NOMO-1 treated with dmso at 0.1 percent for 144 hours (cell line): ENCODE results near the gene NPC1.
A peak's percentile ranks its signal among the peaks of the same experiment; 100 is the strongest.
"Not testable (repeated sequence)": the region's sequence is repeated elsewhere in the genome, so short reads cannot be mapped to it uniquely, and the experiment has no call there.

Experiments used
- DNase-seq: peaks from one replicate; lab custom pipeline; 2025; ENCODE audit not compliant: unreplicated experiment; lab: John Stamatoyannopoulos, UW

Gene NPC1

DNA sequence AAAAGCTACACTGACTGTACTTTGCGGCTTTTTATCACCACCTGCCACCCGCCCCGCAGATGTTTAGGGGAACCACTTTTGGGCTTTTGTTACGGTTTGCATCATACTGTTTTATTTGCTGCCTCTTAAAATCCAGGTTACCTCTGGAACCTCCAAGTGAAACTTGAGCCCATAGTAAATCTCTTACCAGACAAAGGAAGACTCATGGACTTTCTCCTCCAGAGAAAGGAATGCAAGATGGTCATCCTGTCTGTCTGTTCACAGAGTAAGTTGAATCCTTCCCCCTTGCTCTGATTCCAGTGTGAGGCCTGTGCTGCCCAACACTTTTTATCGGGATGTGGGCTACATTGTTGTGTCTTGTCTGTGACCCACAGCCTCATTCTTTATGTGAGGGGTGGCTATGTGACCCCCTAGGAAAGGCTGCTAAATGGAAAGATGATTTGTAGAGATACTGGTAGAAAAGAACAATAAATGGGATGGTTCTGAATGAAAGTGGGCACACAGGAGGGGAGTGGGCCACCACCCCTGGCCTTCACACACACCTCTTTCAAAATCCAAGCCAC, 59.7 kb downstream of the NPC1 start:
- DNase-seq, result no peak

DNA sequence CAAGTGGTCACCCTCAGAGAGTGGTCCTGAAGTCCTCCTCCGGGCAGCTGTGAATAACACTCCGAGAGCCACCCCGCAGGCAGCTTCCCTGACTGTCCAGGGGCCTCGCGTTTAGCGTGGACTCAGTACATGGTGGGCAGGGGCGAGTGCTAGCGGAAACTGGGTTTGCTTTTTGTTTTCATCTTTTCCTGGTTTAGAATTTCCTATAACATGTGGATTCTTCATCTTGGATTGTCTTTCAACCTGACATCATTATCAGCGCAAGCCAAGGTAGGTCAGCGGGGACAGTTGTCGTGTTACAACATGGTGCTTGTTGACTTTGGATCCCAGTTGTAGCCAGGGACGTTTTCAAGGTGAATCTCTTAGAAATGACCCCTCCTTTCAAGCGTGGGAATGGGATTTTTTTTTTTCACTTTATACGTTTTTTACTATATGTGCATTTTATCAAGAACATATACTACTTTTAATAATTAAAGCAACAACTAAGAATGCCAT, 62.0 kb downstream of the NPC1 start:
- no peak for DNase-seq

DNA sequence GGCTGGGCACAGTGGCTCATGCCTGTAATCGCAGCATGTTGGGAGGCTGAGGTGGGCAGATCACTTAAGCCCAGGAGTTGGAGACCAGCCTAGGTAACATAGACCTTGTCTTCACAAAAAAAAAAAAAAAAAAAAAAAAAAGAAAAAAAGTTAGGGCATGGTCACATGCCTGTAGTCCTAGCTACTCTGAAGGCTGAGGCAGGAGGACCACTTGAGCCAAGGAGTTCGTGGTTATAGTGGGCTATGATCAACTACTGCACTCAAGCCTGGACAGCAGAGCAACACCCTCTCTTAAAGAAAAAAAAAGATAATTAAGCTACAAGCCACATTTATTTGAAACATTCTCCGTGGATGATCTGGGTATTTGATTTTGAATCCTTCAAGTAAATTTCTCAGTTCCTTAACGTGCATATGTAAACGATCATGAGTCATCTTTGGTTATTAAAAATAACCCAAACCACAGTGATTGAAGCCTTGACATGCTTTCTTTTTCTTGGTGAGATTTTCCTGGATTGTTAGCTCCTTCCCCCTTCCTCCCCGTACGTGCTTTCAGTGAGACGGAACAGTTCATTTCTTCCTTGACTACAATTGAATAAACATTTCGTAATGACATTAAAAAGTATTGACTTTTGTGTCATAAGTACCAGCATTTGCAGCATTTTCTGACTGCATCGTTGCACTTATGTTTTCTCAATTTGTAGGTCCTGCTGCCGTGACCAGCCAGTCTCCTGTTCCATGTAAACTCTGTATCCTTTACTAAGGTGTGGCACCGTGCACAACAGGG, 62.7 kb downstream of the NPC1 start:
- DNase-seq, result peak; percentile 41

DNA sequence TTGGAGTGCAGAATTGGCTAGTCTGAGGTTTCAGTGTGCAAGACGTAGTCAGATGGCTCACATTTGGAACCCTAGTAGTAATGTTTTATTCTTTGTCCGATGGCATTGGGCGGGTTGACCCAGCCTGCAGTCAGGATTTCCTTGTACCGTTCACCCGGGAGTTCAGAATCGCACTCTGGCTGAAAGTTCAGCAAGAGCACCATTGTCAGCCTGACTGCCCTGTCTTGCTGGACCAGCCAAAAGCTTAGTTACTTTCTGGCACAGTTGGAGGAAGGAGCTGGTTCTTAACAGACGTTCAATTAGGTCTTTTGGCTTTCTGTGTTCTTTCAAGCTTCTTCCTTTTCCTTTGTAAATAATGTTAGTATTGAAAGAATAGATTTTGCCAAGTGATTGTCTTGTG, 64.4 kb downstream of the NPC1 start:
- no peak for DNase-seq

DNA sequence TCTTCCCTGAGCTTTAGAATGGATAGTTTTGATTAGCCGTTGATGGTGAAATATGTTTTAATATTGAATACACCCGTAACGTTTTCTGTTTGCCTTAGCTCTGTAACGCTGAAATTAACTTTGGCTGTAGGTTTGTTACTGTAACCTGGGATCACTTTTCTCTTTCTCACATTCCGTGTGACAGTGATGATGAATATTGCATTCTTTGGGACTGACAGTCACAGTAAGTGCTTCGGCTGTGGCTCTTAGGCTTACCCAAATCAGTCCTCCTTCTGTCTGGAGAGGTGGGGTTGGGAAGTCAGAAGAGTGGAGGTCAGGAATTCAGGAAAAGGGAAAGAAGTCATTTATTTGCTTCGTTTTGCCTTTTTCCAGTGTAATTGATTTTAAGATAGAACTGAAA, 65.0 kb downstream of the NPC1 start:
- no peak for DNase-seq

DNA sequence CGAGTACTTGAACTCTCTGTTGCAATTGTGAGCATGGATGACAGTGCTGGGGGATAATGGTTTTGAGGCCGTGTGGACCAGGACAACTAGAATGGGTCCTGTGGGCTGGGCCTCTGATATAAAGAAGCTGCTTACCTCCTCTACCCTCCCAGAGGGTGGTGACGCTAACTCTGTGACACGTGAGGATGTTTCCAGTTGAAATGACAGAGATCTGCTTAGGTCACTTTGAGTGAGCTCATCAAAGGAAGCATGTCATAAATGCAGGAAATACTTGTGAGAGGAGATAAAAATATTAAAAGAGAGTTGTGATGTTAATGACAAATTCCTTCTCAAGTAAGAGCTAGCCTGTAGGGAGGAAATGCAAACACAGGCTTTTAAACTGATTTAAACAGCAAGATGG, 66.6 kb downstream of the NPC1 start:
- no peak for DNase-seq

DNA sequence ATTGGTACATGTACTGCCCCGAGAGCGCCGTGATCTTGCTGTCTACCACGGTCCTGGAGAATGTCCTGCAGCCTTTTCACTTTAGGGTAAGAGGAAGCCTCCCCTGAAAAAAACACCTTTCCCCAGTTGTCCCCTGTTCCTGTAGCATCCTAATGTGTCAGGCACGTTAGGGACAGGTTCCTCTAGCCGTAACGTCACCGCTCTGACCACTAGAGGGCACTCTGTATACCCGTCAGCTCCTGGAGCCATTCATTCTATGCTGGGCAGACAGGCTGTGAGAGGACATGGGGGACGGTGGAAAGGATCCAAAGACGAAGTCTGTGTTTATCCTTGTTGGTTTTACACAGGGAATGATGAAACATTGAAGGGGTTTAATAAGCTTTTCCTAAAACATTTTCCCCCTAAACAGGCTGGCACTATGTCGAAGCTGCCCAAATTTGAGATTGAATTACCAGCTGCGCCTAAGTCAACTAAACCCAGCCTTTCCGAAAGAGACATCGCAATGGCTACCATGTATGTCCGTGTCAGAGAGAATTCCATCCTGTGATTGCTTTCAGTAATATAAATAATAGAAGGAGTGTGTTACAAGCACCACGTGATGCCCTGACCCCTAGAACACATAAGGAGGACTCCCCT, 70.3 kb downstream of the NPC1 start:
- peak; percentile 50 for DNase-seq

DNA sequence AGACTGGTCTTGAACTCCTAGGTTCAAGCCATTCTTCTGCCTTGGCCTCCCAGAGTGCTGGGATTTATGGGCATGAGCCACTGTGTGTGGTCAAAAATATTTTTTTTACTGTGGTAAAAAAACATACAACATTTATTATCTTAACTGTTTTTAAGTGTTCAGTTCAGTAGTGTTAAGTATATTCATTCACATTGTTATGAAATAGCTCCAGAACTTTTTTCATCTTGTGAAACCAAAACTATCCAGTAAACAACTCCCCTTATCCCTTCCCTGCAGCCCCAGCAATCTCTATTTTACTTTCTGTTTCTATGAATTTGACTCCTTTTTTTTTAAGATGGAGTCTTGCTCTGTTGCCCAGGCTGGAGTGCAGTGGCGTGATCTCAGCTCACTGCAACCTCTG, 73.7 kb downstream of the NPC1 start:
- no peak for DNase-seq

DNA sequence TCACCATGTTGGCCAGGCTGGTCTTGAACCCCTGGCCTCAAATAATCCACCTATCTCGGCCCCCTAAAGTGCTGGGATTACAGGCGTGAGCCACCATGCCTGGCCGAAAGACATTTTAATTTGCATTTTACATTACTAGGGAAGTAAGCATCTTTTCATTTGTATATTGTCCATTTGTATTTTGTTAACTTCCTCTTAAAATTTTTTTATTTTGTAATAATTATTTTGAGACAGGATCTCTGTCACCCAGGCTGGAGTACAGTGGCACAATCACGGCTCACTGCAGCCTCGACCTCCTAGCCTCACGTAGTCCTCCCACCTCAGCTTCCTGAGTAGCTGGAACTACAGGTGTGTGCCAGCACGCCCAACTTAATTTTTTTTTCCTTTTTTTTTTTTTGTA, 74.1 kb downstream of the NPC1 start:
- not testable (repeated sequence) for DNase-seq

DNA sequence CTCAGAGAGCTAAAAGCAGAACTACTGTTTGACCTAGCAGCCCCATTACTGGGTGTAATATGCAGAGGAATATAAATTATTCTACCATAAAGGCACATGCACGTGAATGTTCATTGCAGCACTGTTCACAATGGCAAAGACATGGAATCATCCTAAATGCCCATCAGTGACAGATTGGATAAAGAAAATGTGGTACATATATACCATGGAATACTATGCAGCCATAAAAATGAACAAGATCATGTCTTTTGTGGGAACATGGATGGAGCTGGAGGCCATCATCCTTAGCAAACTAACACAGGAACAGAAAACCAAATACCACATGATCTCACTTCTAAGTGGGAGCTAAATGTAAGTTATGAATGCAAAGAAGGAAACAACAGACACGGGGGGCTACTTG, 75.4 kb downstream of the NPC1 start:
- not testable (repeated sequence) for DNase-seq

DNA sequence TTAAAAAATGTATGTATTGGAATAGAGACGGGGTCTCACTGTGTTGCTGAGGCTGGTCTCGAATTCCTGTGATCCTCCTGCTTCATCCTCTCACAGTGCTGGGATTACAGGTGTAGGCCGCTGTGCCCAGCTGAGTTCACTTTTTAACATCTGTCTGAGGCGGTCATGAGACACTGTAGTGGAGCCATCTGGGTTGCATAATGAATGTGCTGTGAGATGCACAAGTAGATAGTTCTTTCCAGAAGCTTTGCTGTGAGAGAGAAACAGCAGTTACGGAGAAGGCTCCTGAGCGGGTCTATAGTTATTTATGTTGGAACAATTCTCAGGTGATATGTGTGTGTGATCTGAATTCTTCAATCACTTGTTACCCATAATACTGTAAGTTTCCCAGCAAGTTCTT, 79.9 kb downstream of the NPC1 start:
- no peak for DNase-seq

DNA sequence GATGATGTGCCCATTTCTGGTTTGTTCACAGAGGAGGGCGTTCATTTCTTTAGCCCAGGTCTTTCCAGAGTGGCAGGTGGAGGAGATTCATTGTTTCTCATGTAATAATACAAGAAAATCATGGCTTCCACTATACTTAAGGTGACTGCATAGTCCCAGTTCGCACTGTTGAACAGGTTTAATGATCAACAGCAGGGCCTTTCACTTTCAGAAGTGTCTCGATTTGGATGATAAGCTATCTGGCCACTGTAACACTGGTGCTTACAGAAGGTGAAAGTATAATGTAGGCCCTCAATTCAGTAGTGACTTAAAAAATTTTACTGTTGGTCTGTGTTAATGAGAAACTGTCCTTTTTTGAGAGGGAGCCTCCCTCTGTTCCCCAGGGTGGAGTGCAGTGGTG, 81.6 kb downstream of the NPC1 start:
- no peak for DNase-seq

DNA sequence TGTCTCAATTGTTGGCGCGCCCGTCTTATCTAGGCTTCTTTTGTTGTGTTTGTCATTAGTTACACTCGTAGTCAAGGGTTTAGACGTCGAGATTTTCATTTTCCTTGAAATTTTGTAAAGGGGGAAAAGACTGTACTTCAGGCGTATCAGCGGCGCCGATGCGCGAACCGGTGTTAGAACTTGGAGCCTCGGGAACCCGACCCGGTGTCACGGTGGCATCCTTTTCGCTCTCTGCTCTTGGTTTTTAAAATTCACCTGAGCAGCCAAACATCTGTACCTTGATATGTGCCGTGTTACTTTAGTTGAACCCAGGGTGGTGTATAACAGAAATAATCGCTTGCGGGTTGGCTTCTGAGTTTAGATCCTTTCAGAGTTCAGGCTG, 82.4 kb downstream of the NPC1 start:
- DNase-seq, result no peak

DNA sequence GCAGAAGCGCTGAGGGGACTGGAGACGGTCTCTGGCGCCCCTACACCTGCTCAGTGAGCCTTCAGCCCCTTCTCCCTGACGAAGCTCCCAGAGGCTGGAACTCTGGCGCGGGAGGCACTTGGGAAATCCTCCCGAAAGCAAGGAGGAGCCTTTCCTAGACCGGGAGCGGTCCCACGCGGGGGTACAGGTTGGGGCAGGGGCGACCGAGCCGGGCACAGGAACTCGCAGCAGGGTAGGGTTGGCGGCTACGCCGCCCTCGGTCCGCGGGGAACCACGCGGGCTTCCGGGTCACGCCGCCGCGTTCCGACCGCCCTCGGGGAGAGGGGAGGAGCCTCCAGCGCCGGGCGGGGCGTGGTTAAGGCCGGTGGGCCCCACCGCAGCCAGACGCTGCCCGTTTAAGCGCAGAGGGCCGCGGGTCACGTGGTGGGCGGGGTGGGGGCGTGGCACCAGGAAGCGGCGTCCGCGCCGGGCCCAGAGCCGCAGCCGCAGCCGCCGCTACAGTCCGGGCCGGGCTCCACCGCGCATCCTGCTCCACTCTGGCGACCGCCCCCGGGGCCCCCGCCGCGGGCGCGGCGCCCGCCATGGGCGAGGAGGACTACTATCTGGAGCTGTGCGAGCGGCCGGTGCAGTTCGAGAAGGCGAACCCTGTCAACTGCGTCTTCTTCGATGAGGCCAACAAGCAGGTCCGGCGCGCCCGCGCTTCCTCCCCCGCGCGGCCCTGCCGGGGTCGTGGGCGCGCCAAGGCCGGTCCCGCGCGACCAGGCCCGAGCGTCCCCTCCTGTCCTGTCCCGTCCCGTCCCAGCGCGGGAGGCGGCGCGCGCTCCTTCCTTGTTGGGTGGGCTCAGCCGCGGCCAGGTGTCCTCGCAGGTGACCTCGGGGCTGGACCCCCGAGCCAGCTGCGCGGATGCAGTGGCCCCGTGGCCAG, 83.0 kb downstream of the NPC1 start, which contains the start of gene RMC1:
Gene RMC1, plus strand, starts transcription at position 474 of the 925 bp plus-strand sequence. Its CDS starts 108 bp downstream, at position 582.
- DNase-seq, result peak; percentile 82

DNA sequence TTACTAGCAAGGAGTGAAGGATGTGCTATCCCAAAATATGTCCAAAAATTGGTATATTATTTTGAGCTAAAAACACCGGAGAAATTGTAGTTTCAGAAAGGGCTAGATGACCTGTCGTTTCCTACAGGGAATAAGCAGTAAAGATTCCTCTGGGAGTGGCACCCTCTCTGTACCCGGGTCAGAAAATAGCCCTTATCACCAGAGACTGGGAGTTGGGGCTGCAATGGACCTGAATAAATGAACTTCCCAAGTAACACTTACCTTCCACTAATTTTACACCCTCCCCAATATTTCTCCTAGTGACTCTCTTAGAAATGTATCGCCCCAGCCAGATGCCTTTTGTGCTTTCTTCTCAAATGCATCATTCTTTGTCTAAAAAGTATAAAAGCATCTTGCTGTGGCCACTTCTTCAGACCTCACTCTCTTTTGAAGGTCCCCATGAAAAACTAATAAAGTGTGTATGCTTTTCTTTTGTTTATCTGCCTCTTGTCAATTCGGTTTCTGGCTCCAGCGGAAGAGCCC, 83.7 kb downstream of the NPC1 start:
- no peak for DNase-seq

DNA sequence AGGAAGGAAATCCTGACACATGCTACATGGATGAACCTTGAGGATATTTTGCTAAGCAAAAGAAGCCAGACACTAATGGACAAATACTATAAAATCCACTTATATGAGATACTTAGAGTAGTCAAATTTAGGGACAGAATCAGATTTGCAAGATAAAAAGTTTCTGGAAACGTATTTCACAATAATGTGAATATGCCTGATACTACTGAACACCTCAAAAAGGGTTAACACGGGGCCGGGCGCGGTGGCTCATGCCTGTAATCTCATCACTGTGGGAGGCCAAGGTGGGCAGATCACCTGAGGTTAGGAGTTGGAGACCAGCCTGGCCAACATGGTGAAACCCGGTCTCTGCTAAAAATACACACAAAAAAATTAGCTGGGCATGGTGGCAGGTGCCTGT, 84.7 kb downstream of the NPC1 start:
- DNase-seq, result no peak

DNA sequence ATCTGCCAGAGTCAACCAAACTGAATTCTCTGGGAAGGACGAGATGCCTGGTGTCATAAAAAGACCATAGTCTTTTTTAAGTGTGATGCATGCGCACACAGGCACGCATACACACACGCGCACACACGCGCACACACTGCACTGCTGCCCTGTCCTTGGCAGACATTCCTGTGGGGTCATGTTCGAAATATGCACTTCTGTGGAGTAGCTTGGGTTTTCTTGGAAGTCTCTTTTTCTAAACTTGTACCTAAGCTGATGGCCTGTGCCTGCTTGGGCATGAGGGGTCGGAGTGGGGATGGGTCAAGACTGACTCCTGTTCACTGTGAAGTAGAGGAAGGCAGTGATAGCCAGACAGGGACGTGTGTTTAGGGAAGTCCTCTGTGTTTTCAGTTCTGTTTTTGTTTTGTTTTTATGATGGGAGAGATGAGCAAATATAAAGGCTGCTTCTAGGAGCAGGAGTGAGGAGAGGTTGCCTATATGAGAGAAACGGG, 87.0 kb downstream of the NPC1 start:
- DNase-seq, result no peak

DNA sequence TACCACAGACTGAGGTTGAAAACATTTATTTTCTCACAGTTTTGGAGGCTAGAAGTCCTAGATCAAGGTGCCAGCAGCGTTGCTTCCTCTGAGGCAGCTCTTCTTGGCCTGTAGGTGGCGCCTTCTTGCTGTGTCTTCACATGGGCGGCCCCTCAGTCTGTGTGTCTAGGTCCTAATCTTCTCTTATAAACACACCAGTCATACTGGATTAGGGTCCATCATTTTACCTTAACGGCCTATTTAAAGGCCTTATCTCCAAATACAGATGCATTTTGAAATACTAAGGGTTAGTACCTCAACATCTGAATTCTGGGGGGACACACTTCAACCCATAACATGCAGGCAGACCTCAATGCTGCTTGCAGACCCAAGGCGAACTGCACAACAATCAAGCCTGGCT, 87.4 kb downstream of the NPC1 start:
- peak; percentile 69 for DNase-seq

DNA sequence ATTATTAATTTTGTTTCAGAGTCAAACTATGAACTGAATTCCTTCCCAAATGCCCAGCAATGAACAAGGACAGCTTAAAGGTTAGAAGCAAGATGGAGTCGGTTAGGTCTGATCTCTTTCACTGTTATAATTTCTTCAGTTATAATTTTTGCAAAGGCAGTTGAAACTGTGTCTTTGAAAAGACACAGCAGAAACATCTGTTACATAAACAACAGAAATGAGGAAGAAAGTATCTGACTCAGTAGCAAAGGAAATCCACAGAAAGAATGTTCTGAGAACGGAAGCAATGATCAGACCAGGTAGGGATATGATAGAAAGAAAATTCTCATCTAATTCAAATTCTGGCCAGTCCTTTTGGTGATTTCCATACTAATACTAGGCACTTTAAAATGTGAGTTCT, 88.2 kb downstream of the NPC1 start:
- DNase-seq, result no peak

DNA sequence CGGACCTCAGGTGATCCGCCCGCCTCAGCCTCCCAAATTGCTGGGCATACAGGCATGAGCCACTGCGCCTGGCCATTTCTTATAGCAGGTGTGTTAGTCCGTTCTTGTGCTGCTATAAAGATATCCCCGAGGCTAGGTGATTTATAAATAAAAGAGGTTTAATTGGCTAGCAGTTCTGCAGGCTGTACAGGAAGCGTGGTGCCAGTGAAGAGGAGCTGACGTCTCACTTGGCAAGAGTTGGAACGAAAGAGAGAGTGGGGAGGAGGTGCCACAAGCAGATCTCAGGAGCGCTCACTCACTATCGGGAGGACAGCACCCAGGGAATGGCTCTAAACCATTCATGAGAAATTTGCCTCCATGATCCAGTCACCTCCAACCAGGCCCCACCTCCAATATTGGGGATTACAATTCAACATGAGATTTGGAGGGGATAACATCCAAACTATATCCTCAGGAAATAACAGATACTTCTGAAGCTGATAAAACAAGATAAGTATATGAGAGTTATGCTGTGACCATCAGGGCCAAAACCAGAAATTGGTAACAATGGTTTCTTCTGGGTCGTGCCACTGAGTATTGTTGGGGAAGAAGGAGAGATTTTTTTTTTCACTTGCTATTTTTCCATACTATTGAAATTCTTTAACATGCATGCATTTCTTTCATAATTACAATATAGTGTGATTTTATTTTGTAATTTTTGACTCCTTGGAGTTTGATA, 90.4 kb downstream of the NPC1 start:
- DNase-seq, result no peak
